H9 (cell line): ENCODE measurements around the gene SNAP25. TPM values are rescaled to one million over a fixed set of nuclear protein-coding genes. Genes with fewer than 3 reads are reported as not detected.

Experiments
- DNase-seq: peaks from one replicate; pipeline ENCODE4 v3.0.0-alpha.2; 2017
- H2AFZ ChIP-seq: one replicate; pipeline ENCODE4 v1.6.1; 2013; ENCODE audit warnings: mild to moderate bottlenecking, low read length, control low read depth, moderate library complexity
- H2AK5ac ChIP-seq: 2 replicates; pipeline ENCODE4 v1.6.1; 2013; ENCODE audit warnings: low read length, control low read depth, mixed read lengths; ENCODE audit not compliant: insufficient read length
- H2BK120ac ChIP-seq: one replicate; pipeline ENCODE4 v1.6.1; 2013; ENCODE audit warnings: low read depth, mild to moderate bottlenecking, low read length, control low read depth, inconsistent platforms; ENCODE audit not compliant: poor library complexity, severe bottlenecking
- H2BK12ac ChIP-seq: 2 replicates; pipeline ENCODE4 v1.6.1; 2013; ENCODE audit warnings: low read length, control low read depth, mixed read lengths, low read depth; ENCODE audit not compliant: insufficient read length
- H2BK15ac ChIP-seq: 2 replicates; pipeline ENCODE4 v1.6.1; 2013; ENCODE audit warnings: low read depth, low read length, control low read depth
- H2BK20ac ChIP-seq: one replicate; pipeline ENCODE4 v1.6.1; 2013; ENCODE audit warnings: low read depth, mild to moderate bottlenecking, low read length, control low read depth, inconsistent platforms; ENCODE audit not compliant: poor library complexity, severe bottlenecking
- H2BK5ac ChIP-seq: 2 replicates; pipeline ENCODE4 v1.6.1; 2013; ENCODE audit warnings: low read length, control low read depth, mixed read lengths; ENCODE audit not compliant: insufficient read length
- H3K14ac ChIP-seq: 2 replicates; pipeline ENCODE4 v1.6.1; 2013; ENCODE audit warnings: low read length, control low read depth; ENCODE audit not compliant: insufficient read depth
- H3K18ac ChIP-seq: 2 replicates; pipeline ENCODE4 v1.6.1; 2013; ENCODE audit warnings: low read depth, mild to moderate bottlenecking, mixed read lengths, low read length, control low read depth; ENCODE audit not compliant: insufficient read length
- H3K23ac ChIP-seq: 2 replicates; pipeline ENCODE4 v1.6.1; 2013; ENCODE audit warnings: low read length, control low read depth, mixed read lengths, low read depth; ENCODE audit not compliant: insufficient read length
- H3K23me2 ChIP-seq: 2 replicates; pipeline ENCODE4 v1.6.1; 2013; ENCODE audit warnings: low read depth, mild to moderate bottlenecking, mixed read lengths, low read length, control low read depth; ENCODE audit not compliant: insufficient read length, poor library complexity, severe bottlenecking
- H3K27ac ChIP-seq: 2 replicates; pipeline ENCODE4 v1.5.1; 2013; ENCODE audit warnings: low read length, control low read depth, mixed read lengths, low read depth; ENCODE audit not compliant: insufficient read length
- H3K27me3 ChIP-seq: 2 replicates; pipeline ENCODE4 v1.6.1; 2013; ENCODE audit warnings: low read length, control low read depth, inconsistent platforms; ENCODE audit not compliant: insufficient read depth
- H3K4ac ChIP-seq: 2 replicates; pipeline ENCODE4 v1.6.1; 2013; ENCODE audit warnings: low read depth, mild to moderate bottlenecking, control low read depth, inconsistent platforms, low read length, moderate library complexity
- H3K4me1 ChIP-seq: 2 replicates; pipeline ENCODE4 v1.6.1; 2013; ENCODE audit warnings: low read length, control low read depth, inconsistent platforms; ENCODE audit not compliant: insufficient read depth
- H3K4me2 ChIP-seq: 2 replicates; pipeline ENCODE4 v1.6.1; 2013; ENCODE audit warnings: low read length, control low read depth, mixed read lengths; ENCODE audit not compliant: insufficient read length, insufficient read depth
- H3K56ac ChIP-seq: 2 replicates; pipeline ENCODE4 v1.6.1; 2013; ENCODE audit warnings: low read depth, mild to moderate bottlenecking, mixed read lengths, low read length, control low read depth; ENCODE audit not compliant: insufficient read length
- H3K79me1 ChIP-seq: 2 replicates; pipeline ENCODE4 v1.6.1; 2013; ENCODE audit warnings: low read depth, mild to moderate bottlenecking, moderate library complexity, low read length, control low read depth, inconsistent platforms; ENCODE audit not compliant: insufficient read depth, poor library complexity, severe bottlenecking
- H3K79me2 ChIP-seq: 2 replicates; pipeline ENCODE4 v1.6.1; 2013; ENCODE audit warnings: low read length, control low read depth, inconsistent platforms; ENCODE audit not compliant: insufficient read depth
- H3K9ac ChIP-seq: 2 replicates; pipeline ENCODE4 v1.6.1; 2013; ENCODE audit warnings: low read length, control low read depth, mixed read lengths; ENCODE audit not compliant: insufficient read length; ENCODE audit errors: extremely low read depth
- H3K9me3 ChIP-seq: one replicate; pipeline ENCODE4 v1.6.1; 2013; ENCODE audit warnings: low read depth, low read length, inconsistent platforms; ENCODE audit not compliant: control insufficient read depth
- H3T11ph ChIP-seq: one replicate; pipeline ENCODE4 v1.6.1; 2013; ENCODE audit warnings: mild to moderate bottlenecking, low read length, control low read depth, inconsistent platforms
- H4K20me1 ChIP-seq: one replicate; pipeline ENCODE4 v1.6.1; 2013; ENCODE audit not compliant: control insufficient read depth, insufficient read length, insufficient read depth
- H4K5ac ChIP-seq: 2 replicates; pipeline ENCODE4 v1.6.1; 2013; ENCODE audit warnings: low read depth, mild to moderate bottlenecking, mixed read lengths, low read length, control low read depth; ENCODE audit not compliant: insufficient read length
- H4K8ac ChIP-seq: replicated peaks from 2 replicates; pipeline ENCODE4 v1.6.1; 2013; ENCODE audit warnings: low read length, control low read depth, mixed read lengths, low read depth; ENCODE audit not compliant: insufficient read length
- H4K91ac ChIP-seq: 2 replicates; pipeline ENCODE4 v1.6.1; 2013; ENCODE audit warnings: low read depth, mild to moderate bottlenecking, moderate library complexity, mixed read lengths, low read length, control low read depth; ENCODE audit not compliant: insufficient read length
- H3K27ac Mint-ChIP-seq, 3 experiments: 2 replicates in 2 of 3; 3 replicates in 1 of 3; pipeline ENCODE4 v1.8.0; 2020 to 2021; ENCODE audit warnings: mixed read lengths in 3 of 3, mild to moderate bottlenecking in 1 of 3, moderate library complexity in 1 of 3
- H3K27me3 Mint-ChIP-seq: 2 replicates; pipeline ENCODE4 v1.8.0; 2021; ENCODE audit warnings: low read depth, mild to moderate bottlenecking, moderate library complexity, mixed read lengths
- H3K36me3 Mint-ChIP-seq, 3 experiments: 2 replicates in 2 of 3; 3 replicates in 1 of 3; pipeline ENCODE4 v1.8.0; 2020 to 2021; ENCODE audit warnings: low read depth in 3 of 3, mixed read lengths in 3 of 3; ENCODE audit not compliant: insufficient read depth in 1 of 3
- H3K4me1 Mint-ChIP-seq, 2 experiments: 2 replicates each; pipeline ENCODE4 v1.8.0; 2020; ENCODE audit warnings: mixed read lengths in 2 of 2
- H3K4me3 Mint-ChIP-seq, 2 experiments: 2 replicates in 1 of 2; 3 replicates in 1 of 2; pipeline ENCODE4 v1.8.0; 2020 to 2021; ENCODE audit warnings: mild to moderate bottlenecking in 2 of 2, mixed read lengths in 2 of 2, moderate library complexity in 1 of 2
- H3K9me3 Mint-ChIP-seq, 2 experiments: 2 replicates in 1 of 2; 3 replicates in 1 of 2; pipeline ENCODE4 v1.8.0; 2020; ENCODE audit warnings: mild to moderate bottlenecking in 2 of 2, mixed read lengths in 2 of 2, moderate library complexity in 1 of 2
- CTCF ChIP-seq: fragments of 200-600 bp; sonication (generic); conservative IDR thresholded peaks from 3 replicates; pipeline ENCODE4 v1.8.0; 2021; ENCODE audit warnings: antibody characterized with exemption, mild to moderate bottlenecking
- WGBS: extraction: QIAGEN DNeasy Blood & Tissue Kit; methylation state at CpG from one replicate; pipeline ENCODE4 v1.1.7; 2013; ENCODE audit warnings: missing lambda C conversion rate, low lambda C conversion rate, mixed read lengths; ENCODE audit not compliant: insufficient read length; ENCODE audit errors: extremely low coverage; 5-methylcytosine and 5-hydroxymethylcytosine counted together
- total RNA-seq: library from RNA; stranded (reverse); gene quantifications from 2 replicates; pipeline ENCODE4 v1.2.1, GENCODE V29; 2021

The SNAP25 gene
- total RNA-seq, 1 experiment from 2014 or later: 0.13 TPM

DNA sequence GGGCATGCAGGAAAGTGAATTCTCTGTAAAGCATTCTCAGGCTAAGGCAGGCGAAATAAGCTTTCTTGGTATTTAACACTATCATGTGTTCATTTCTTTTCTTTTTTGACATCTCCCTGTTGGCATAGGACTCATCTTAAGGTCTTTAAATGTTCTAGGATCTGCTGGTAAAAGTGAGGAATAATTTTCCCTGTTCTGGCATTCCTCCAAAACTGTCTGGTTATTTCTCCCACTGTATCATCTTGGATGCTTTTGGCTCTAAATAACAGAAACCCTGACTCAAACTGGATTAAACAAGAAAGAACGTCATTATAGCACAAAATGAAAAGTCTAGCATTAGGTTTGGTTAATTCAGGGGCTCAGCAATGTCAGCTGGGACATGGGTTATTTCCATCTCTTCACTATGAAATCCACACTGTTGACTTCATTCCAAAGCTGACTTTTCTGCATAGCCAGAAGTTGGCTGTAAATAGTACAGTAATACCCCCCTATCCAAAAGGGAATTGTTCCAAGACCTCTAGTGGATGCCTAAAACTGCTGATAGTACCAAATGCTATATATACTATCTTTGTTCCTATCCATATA is 37.9 kb upstream of the SNAP25 start:
- no peak overlapping the region for H3K4me3 Mint-ChIP-seq

More for the DNA sequence above, 37.9 kb upstream of the SNAP25 start:
- H3K79me2 ChIP-seq: no peaks in the 10 kb centered on the region
- no peaks in the 10 kb centered on the region for H3K4me1 Mint-ChIP-seq
- no peaks in the 10 kb centered on the region; the same call in 1 of the 2 replicates for H3K27me3 Mint-ChIP-seq
- no peak overlapping the region for H4K91ac ChIP-seq
- H2BK5ac ChIP-seq: no peak overlapping the region
- no peaks in the 10 kb centered on the region for H3K4me1 ChIP-seq
- H3K9me3 ChIP-seq: no peaks in the 10 kb centered on the region
- H2AFZ ChIP-seq: no peak overlapping the region
- no peak overlapping the region for H3K4me2 ChIP-seq
- no peak overlapping the region for H4K5ac ChIP-seq
- H2BK120ac ChIP-seq: no peak overlapping the region
- H2AK5ac ChIP-seq: no peak overlapping the region
- no peaks in the 10 kb centered on the region for H3K79me1 ChIP-seq
- no peak for TF ChIP-seq CTCF
- no CpG with 5 or more reads among the region's 2 CpGs for WGBS
- no peak overlapping the region for H3K27ac ChIP-seq
- H3K9me3 Mint-ChIP-seq: no peaks in the 10 kb centered on the region
- H2BK15ac ChIP-seq: no peak overlapping the region
- H3K36me3 Mint-ChIP-seq: no peaks in the 10 kb centered on the region
- H3K27me3 ChIP-seq: no peaks in the 10 kb centered on the region
- H3K14ac ChIP-seq: no peak overlapping the region
- H3K56ac ChIP-seq: no peak overlapping the region
- H3K4ac ChIP-seq: no peak overlapping the region
- H3K18ac ChIP-seq: no peak overlapping the region
- H3K9ac ChIP-seq: no peak overlapping the region
- no peak for DNase-seq
- no peak overlapping the region for H2BK12ac ChIP-seq
- no peak overlapping the region for H3K23ac ChIP-seq
- H4K20me1 ChIP-seq: no peaks in the 10 kb centered on the region
- H2BK20ac ChIP-seq: no peak overlapping the region
- no peak overlapping the region for H3K27ac Mint-ChIP-seq
- H3K23me2 ChIP-seq: no peaks in the 10 kb centered on the region
- no peak overlapping the region for H3T11ph ChIP-seq
- no peak overlapping the region for H4K8ac ChIP-seq
